GM23248 (cell line): ENCODE data around the gene MAP3K20. TPM values are rescaled to one million over a fixed set of nuclear protein-coding genes. Genes with fewer than 3 reads are reported as not detected.
"Not testable (repeated sequence)": the region's sequence is repeated elsewhere in the genome, so short reads cannot be mapped to it uniquely, and the experiment has no call there.

ENCODE experiments used
- DNase-seq: peaks from one replicate; pipeline ENCODE4 v3.0.0-alpha.2; 2015
- H2AFZ ChIP-seq: fragments of 200-600 bp; sonication (generic); 2 replicates; pipeline ENCODE4 v1.6.1; 2016; ENCODE audit warnings: antibody characterized with exemption
- H3F3A ChIP-seq: fragments of 200-600 bp; sonication (generic); 2 replicates; pipeline ENCODE4 v1.6.1; 2016; ENCODE audit warnings: mild to moderate bottlenecking, antibody characterized with exemption, mixed run types; ENCODE audit not compliant: insufficient read depth
- H3K27ac ChIP-seq: fragments of 200-600 bp; sonication (generic); 2 replicates; pipeline ENCODE4 v1.5.1; 2016; ENCODE audit warnings: mild to moderate bottlenecking
- H3K27me3 ChIP-seq: fragments of 200-600 bp; sonication (generic); replicated peaks from 2 replicates; pipeline ENCODE4 v1.6.1; 2016; ENCODE audit warnings: mild to moderate bottlenecking; ENCODE audit not compliant: insufficient read depth
- H3K36me3 ChIP-seq: fragments of 200-600 bp; sonication (generic); 2 replicates; pipeline ENCODE4 v1.6.1; 2016; ENCODE audit warnings: low read depth, mild to moderate bottlenecking
- H3K4me1 ChIP-seq: fragments of 200-600 bp; sonication (generic); 2 replicates; pipeline ENCODE4 v1.6.1; 2016; ENCODE audit warnings: mild to moderate bottlenecking; ENCODE audit not compliant: insufficient read depth
- H3K4me2 ChIP-seq: fragments of 200-600 bp; sonication (generic); one replicate; pipeline ENCODE4 v1.6.1; 2016; ENCODE audit warnings: mild to moderate bottlenecking; ENCODE audit not compliant: unreplicated experiment
- H3K4me3 ChIP-seq: fragments of 200-600 bp; sonication (generic); 2 replicates; pipeline ENCODE4 v1.5.1; 2016; ENCODE audit warnings: mild to moderate bottlenecking
- H3K79me2 ChIP-seq: fragments of 200-600 bp; sonication (generic); 2 replicates; pipeline ENCODE4 v1.6.1; 2016; ENCODE audit warnings: mild to moderate bottlenecking; ENCODE audit not compliant: insufficient read depth
- H3K9ac ChIP-seq: fragments of 200-600 bp; sonication (generic); 2 replicates; pipeline ENCODE4 v1.6.1; 2016; ENCODE audit warnings: mild to moderate bottlenecking
- H3K9me2 ChIP-seq: fragments of 200-600 bp; sonication (generic); 2 replicates; pipeline ENCODE4 v1.6.1; 2016; ENCODE audit warnings: mixed run types, mild to moderate bottlenecking, moderate library complexity; ENCODE audit not compliant: insufficient read depth
- H3K9me3 ChIP-seq: fragments of 200-600 bp; sonication (generic); one replicate; pipeline ENCODE4 v1.6.1; 2017; ENCODE audit warnings: low read depth
- H4K20me1 ChIP-seq: fragments of 200-600 bp; sonication (generic); 2 replicates; pipeline ENCODE4 v1.6.0; 2016; ENCODE audit not compliant: insufficient read depth
- EZH2 ChIP-seq: fragments of 200-600 bp; sonication (generic); IDR thresholded peaks from 2 replicates; pipeline ENCODE4 v1.6.1; 2018; ENCODE audit warnings: antibody characterized with exemption, mild to moderate bottlenecking; ENCODE audit not compliant: insufficient read depth, poor library complexity, severe bottlenecking
- EZH2phosphoT487 ChIP-seq: fragments of 200-600 bp; sonication (generic); IDR thresholded peaks from 2 replicates; pipeline ENCODE4 v1.6.1; 2018; ENCODE audit warnings: antibody characterized with exemption, moderate library complexity, mild to moderate bottlenecking, low read depth; ENCODE audit not compliant: insufficient read depth
- WGBS, 2 experiments: methylation state at CpG; one replicate each; pipeline ENCODE4 v1.1.6; 2015 to 2017; ENCODE audit warnings: low lambda C conversion rate in 2 of 2, low coverage in 1 of 2; ENCODE audit errors: missing lambda C conversion rate in 2 of 2; 5-methylcytosine and 5-hydroxymethylcytosine counted together
- in situ Hi-C: fragments of 300-500 bp; cut with MboI; formaldehyde crosslinking; loops from 2 replicates; pipeline ENCODE4 v1.15.0; 2020
- polyA plus RNA-seq: library from polyadenylated mRNA; unstranded; fragments of >200 nt; fragmentation: Nextera tagmentation; extraction: Ambion mirVana; gene quantifications from 2 replicates; pipeline ENCODE4 v1.2.1, GENCODE V29; 2016
- total RNA-seq: library from RNA; depleted of rRNA; stranded (reverse); fragments of >200 nt; shearing (Covaris generic); gene quantifications from 2 replicates; pipeline ENCODE4 v1.2.3, GENCODE V29; 2014

MAP3K20 gene
- total and polyA plus RNA-seq, 2 experiments from 2014 or later = 55.0 to 68.9 TPM

- peak overlapping the region; percentile 90 for H3K27ac ChIP-seq
- no peaks in the 10 kb centered on the region for H4K20me1 ChIP-seq
- no peaks in the 10 kb centered on the region for H3K36me3 ChIP-seq
- peaks cover 90% of the 10 kb centered on the region for H3K79me2 ChIP-seq
- peak overlapping the region; percentile 72 for H2AFZ ChIP-seq
- no peaks in the 10 kb centered on the region for H3K27me3 ChIP-seq
- DNase-seq = no peak
- peaks cover 7% of the 10 kb centered on the region; the same call in 1 of the 2 replicates for H3K9me2 ChIP-seq
- H3K9ac ChIP-seq = peak overlapping the region; percentile 71
- 60 to 71% methylated on average over 4 of the region's 4 CpGs for WGBS, 2 experiments
- H3F3A ChIP-seq = peaks cover 30% of the 10 kb centered on the region
- H3K9me3 ChIP-seq = no peaks in the 10 kb centered on the region
- H3K4me3 ChIP-seq = peak overlapping the region; percentile 56
- in situ Hi-C loops = no loop called here
- H3K4me2 ChIP-seq = peak overlapping the region; percentile 83
- TF ChIP-seq EZH2 (no peak), EZH2phosphoT487 (no peak)
- peaks cover 33% of the 10 kb centered on the region for H3K4me1 ChIP-seq
These were observed 85.0 kb downstream of the MAP3K20 start for GRCh38 chr2:173160618-173161017.

GRCh38 chr2:173161040-173161439 lies 85.4 kb downstream of the MAP3K20 start:
- DNase-seq = peak; percentile 26
- TF ChIP-seq EZH2phosphoT487 (no peak), EZH2 (no peak)
- peaks cover 90% of the 10 kb centered on the region for H3K79me2 ChIP-seq
- no peak overlapping the region for H2AFZ ChIP-seq
- H3K9ac ChIP-seq = peak overlapping the region; percentile 71; the same call in 1 of the 2 replicates
- H3K4me3 ChIP-seq = peak overlapping the region; percentile 56; the same call in 1 of the 2 replicates
- H3K9me2 ChIP-seq = peaks cover 7% of the 10 kb centered on the region; the same call in 1 of the 2 replicates
- no peaks in the 10 kb centered on the region for H4K20me1 ChIP-seq
- H3K36me3 ChIP-seq = no peaks in the 10 kb centered on the region
- H3K4me1 ChIP-seq = peaks cover 33% of the 10 kb centered on the region
- in situ Hi-C loops = no loop called here
- 96 to 97% methylated on average over 4 of the region's 4 CpGs for WGBS, 2 experiments
- H3K4me2 ChIP-seq = peak overlapping the region; percentile 83
- H3K9me3 ChIP-seq = no peaks in the 10 kb centered on the region
- H3F3A ChIP-seq = peaks cover 30% of the 10 kb centered on the region
- peak overlapping the region; percentile 90 for H3K27ac ChIP-seq
- no peaks in the 10 kb centered on the region for H3K27me3 ChIP-seq

- Histone ChIP-seq H3K36me3 (no peaks in the 10 kb centered on the region), H3K79me2 (peaks cover 90% of the 10 kb centered on the region), H3K4me1 (peaks cover 33% of the 10 kb centered on the region), H3K9ac (no peak overlapping the region), H3K27me3 (no peaks in the 10 kb centered on the region), H2AFZ (no peak overlapping the region), H3K4me3 (no peak overlapping the region), H3K9me3 (no peaks in the 10 kb centered on the region), H3K9me2 (peaks cover 7% of the 10 kb centered on the region; the same call in 1 of the 2 replicates), H3F3A (peaks cover 30% of the 10 kb centered on the region), H3K4me2 (no peak overlapping the region), H3K27ac (peak overlapping the region; percentile 90), H4K20me1 (no peaks in the 10 kb centered on the region)
- DNase-seq = no peak
- WGBS, 2 experiments = 97% methylated on average over 6 of the region's 6 CpGs
- in situ Hi-C loops = no loop called here
- TF ChIP-seq EZH2phosphoT487 (no peak), EZH2 (no peak)
These were observed 85.9 kb downstream of the MAP3K20 start for GRCh38 chr2:173161507-173161906.

GRCh38 chr2:173163357-173163756 lies 87.7 kb downstream of the MAP3K20 start:
- DNase-seq, H3K4me3 ChIP-seq, H3K9me2 ChIP-seq, H3K27ac ChIP-seq, H3K36me3 ChIP-seq, H2AFZ ChIP-seq, in situ Hi-C loops, H3K9ac ChIP-seq, H3K9me3 ChIP-seq, H3K27me3 ChIP-seq, H4K20me1 ChIP-seq, H3K4me2 ChIP-seq: not testable (repeated sequence)
- peaks cover 85% of the 10 kb centered on the region for H3K79me2 ChIP-seq
- H3K4me1 ChIP-seq = peaks cover 33% of the 10 kb centered on the region
- peaks cover 30% of the 10 kb centered on the region for H3F3A ChIP-seq
- 94 to 100% methylated on average over 1 of the region's 1 CpG for WGBS, 2 experiments

GRCh38 chr2:173164396-173164795 lies 88.8 kb downstream of the MAP3K20 start:
- Histone ChIP-seq H3K79me2 (peaks cover 85% of the 10 kb centered on the region), H3F3A (peaks cover 28% of the 10 kb centered on the region), H3K4me2 (peak overlapping the region; percentile 20), H3K9ac (no peak overlapping the region), H3K4me1 (peaks cover 28% of the 10 kb centered on the region), H3K9me2 (no peaks in the 10 kb centered on the region), H3K36me3 (no peaks in the 10 kb centered on the region), H3K9me3 (no peaks in the 10 kb centered on the region), H3K27me3 (no peaks in the 10 kb centered on the region), H2AFZ (no peak overlapping the region), H4K20me1 (no peaks in the 10 kb centered on the region), H3K4me3 (no peak overlapping the region), H3K27ac (no peak overlapping the region)
- WGBS, 2 experiments = 6 to 21% methylated on average over 1 of the region's 1 CpG
- DNase-seq = no peak
- TF ChIP-seq EZH2 (no peak), EZH2phosphoT487 (no peak)
- in situ Hi-C loops = no loop called here
